ENCODE results near the gene TEX9.

TEX9 gene

GRCh38 chr15:56337084-56337725, 28.0 kb upstream of the TEX9 start:
- no peak for TF ChIP-seq CTCF (conservative IDR thresholded peaks at IDR 0.05)
- H3K27ac ChIP-seq = no peak overlapping the region

GRCh38 chr15:56339594-56339993, 25.6 kb upstream of the TEX9 start:
- no peak overlapping the region for H3K27ac ChIP-seq
- TF ChIP-seq CTCF (conservative IDR thresholded peaks at IDR 0.05) = no peak

- no peak for TF ChIP-seq CTCF (conservative IDR thresholded peaks at IDR 0.05)
- no peak overlapping the region for H3K27ac ChIP-seq
These were observed 24.0 kb upstream of the TEX9 start for GRCh38 chr15:56341201-56341600.

GRCh38 chr15:56342653-56343052, 22.6 kb upstream of the TEX9 start:
- no peak overlapping the region for H3K27ac ChIP-seq
- TF ChIP-seq CTCF (conservative IDR thresholded peaks at IDR 0.05) = no peak

- no peak overlapping the region for H3K27ac ChIP-seq
- TF ChIP-seq CTCF (conservative IDR thresholded peaks at IDR 0.05) = no peak
These were observed 21.3 kb upstream of the TEX9 start for GRCh38 chr15:56343879-56344278.

- no peak for TF ChIP-seq CTCF (conservative IDR thresholded peaks at IDR 0.05)
- H3K27ac ChIP-seq = no peak overlapping the region
These were observed 20.9 kb upstream of the TEX9 start for GRCh38 chr15:56344336-56344735.

GRCh38 chr15:56346414-56346813, 18.8 kb upstream of the TEX9 start:
- no peak for TF ChIP-seq CTCF (conservative IDR thresholded peaks at IDR 0.05)
- no peak overlapping the region for H3K27ac ChIP-seq
